ENCODE data around the gene FERMT3. TPM values are rescaled to one million over a fixed set of nuclear protein-coding genes. Genes with fewer than 3 reads are reported as not detected.

The FERMT3 gene
- polyA plus RNA-seq, 1 of the 3 experiments (the other 2 are of a cell fraction), result 1.4 TPM

DNA sequence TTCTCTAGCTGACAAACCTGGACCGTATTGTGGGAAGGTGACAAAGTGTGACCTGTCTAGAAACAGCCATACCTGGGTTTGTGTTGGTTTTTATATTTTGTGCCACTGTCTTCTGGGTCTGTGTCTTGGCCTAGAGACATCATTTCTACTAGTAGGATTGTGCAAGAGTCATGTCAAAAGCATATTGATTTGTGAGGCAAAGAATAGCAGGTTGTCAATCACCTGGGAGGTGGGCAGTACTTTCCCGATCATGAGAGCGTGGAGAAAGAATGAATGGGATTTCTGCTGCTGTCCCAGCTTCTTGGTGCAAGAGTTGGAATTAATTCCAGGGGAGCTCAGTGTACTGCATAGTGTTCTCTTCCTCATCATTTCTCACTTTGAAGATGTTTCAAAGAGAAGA lies 5.0 kb upstream of the FERMT3 start:
- Histone ChIP-seq H3K27me3 (ENCODE audit: insufficient read depth) (no peaks in the 10 kb centered on the region), H3F3A (replicated peaks; ENCODE audit: insufficient read depth) (peaks cover 30% of the 10 kb centered on the region), H3K79me2 (ENCODE audit: insufficient read depth) (no peaks in the 10 kb centered on the region; the same call in 1 of the 2 replicates), H4K20me1 (ENCODE audit: insufficient read depth) (peaks cover 9% of the 10 kb centered on the region), H3K4me3 (ENCODE audit: low read depth in 2 of 2, low read length in 1 of 2) (no peak overlapping the region), H3K4me2 (no peak overlapping the region), H3K4me1 (ENCODE audit: control insufficient read depth in 1 of 2, insufficient read depth in 2 of 2, low read depth in 1 of 2, low read length in 1 of 2) (peaks cover 4 to 8% of the 10 kb centered on the region in 2 experiments; a peak in 2 of 4 replicates), H3K9me3 (no peaks in the 10 kb centered on the region), H2AFZ (ENCODE audit: low read depth) (no peak overlapping the region), H3K27ac (ENCODE audit: low read depth in 2 of 2, low read length in 1 of 2) (no peak overlapping the region), H3K36me3 (replicated peaks in 1 of 2; ENCODE audit: control insufficient read depth in 1 of 2, insufficient read depth in 2 of 2, low read length in 1 of 2) (peaks cover 59 to 61% of the 10 kb centered on the region in 2 experiments), H3K9ac (no peak overlapping the region), H3K9me2 (no peaks in the 10 kb centered on the region)
- DNase-seq, result no peak
- WGBS (ENCODE audit: low lambda C conversion rate), result 98% methylated on average over 3 of the region's 3 CpGs
- POLR2A ChIA-PET, result interaction anchor here (0.7 to 2.0 kb wide), 2 partner anchors 9 to 16 kb away, joined by 3 to 7 read pairs; partner anchors contain the start of gene STIP1
- CTCF ChIA-PET, result interaction anchor here (1.0 to 1.6 kb wide), 2 partner anchors 100 to 103 kb away, joined by 3 to 4 read pairs; no protein-coding TSS in a partner anchor
- TF ChIP-seq, protein P1, sequence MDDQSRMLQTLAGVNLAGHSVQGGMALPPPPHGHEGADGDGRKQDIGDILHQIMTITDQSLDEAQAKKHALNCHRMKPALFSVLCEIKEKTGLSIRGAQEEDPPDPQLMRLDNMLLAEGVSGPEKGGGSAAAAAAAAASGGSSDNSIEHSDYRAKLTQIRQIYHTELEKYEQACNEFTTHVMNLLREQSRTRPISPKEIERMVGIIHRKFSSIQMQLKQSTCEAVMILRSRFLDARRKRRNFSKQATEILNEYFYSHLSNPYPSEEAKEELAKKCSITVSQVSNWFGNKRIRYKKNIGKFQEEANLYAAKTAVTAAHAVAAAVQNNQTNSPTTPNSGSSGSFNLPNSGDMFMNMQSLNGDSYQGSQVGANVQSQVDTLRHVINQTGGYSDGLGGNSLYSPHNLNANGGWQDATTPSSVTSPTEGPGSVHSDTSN (IDR thresholded peaks at IDR 0.05), result no peak
- TF ChIP-seq EZH2phosphoT487 (IDR thresholded peaks at IDR 0.05; ENCODE audit: borderline replicate concordance, low read depth), result no peak
- TF ChIP-seq MEF2A (IDR thresholded peaks at IDR 0.05; ENCODE audit: borderline replicate concordance, low read depth), result no peak
- TF ChIP-seq, protein P2, sequence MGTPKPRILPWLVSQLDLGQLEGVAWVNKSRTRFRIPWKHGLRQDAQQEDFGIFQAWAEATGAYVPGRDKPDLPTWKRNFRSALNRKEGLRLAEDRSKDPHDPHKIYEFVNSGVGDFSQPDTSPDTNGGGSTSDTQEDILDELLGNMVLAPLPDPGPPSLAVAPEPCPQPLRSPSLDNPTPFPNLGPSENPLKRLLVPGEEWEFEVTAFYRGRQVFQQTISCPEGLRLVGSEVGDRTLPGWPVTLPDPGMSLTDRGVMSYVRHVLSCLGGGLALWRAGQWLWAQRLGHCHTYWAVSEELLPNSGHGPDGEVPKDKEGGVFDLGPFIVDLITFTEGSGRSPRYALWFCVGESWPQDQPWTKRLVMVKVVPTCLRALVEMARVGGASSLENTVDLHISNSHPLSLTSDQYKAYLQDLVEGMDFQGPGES (IDR thresholded peaks at IDR 0.05; ENCODE audit: low read depth, low read length), result no peak
- TF ChIP-seq, protein P3, sequence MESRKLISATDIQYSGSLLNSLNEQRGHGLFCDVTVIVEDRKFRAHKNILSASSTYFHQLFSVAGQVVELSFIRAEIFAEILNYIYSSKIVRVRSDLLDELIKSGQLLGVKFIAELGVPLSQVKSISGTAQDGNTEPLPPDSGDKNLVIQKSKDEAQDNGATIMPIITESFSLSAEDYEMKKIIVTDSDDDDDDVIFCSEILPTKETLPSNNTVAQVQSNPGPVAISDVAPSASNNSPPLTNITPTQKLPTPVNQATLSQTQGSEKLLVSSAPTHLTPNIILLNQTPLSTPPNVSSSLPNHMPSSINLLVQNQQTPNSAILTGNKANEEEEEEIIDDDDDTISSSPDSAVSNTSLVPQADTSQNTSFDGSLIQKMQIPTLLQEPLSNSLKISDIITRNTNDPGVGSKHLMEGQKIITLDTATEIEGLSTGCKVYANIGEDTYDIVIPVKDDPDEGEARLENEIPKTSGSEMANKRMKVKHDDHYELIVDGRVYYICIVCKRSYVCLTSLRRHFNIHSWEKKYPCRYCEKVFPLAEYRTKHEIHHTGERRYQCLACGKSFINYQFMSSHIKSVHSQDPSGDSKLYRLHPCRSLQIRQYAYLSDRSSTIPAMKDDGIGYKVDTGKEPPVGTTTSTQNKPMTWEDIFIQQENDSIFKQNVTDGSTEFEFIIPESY (IDR thresholded peaks at IDR 0.05; ENCODE audit: borderline replicate concordance, low read depth), result no peak
- no peak for TF ChIP-seq EP300 (IDR thresholded peaks at IDR 0.05; ENCODE audit: borderline replicate concordance in 1 of 2, low read depth in 1 of 2, low read length in 1 of 2)

DNA sequence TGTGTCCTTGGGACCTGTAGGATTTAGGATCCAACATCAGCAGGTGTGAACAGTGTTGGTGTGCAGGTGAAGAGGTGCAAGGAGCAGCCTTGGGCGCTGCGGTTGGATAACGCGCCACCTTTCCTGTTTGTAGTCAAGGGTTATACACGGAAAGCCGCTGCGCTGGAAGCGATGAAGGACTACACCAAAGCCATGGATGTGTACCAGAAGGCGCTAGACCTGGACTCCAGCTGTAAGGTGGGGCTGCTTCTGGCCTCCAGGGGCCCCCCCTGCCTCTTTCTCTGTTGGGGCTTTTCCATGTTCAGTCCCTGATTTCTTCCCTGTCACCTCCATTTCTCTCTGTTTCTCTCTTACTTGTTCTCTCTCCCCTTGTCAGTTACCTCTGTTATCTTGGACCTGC lies 3.5 kb upstream of the FERMT3 start:
- H3K4me2 ChIP-seq, result no peak overlapping the region
- peaks cover 9% of the 10 kb centered on the region for H4K20me1 ChIP-seq (ENCODE audit: insufficient read depth)
- no peaks in the 10 kb centered on the region for H3K9me3 ChIP-seq
- ChIA-PET CTCF (interaction anchor here (2.7 to 5.1 kb wide), 2 partner anchors 48 to 100 kb away, joined by 25 to 52 read pairs; partner anchors contain the start of genes CATSPERZ and PLCB3), POLR2A (interaction anchor here (0.6 to 1.6 kb wide), 2 partner anchors 18 to 22 kb away, joined by 3 read pairs; no protein-coding TSS in a partner anchor)
- H3K36me3 ChIP-seq (replicated peaks in 1 of 2; ENCODE audit: control insufficient read depth in 1 of 2, insufficient read depth in 2 of 2, low read length in 1 of 2), result peaks cover 47 to 48% of the 10 kb centered on the region in 2 experiments
- H3K9ac ChIP-seq, result no peak overlapping the region
- H3K4me1 ChIP-seq (ENCODE audit: control insufficient read depth in 1 of 2, insufficient read depth in 2 of 2, low read depth in 1 of 2, low read length in 1 of 2), result peaks cover 4 to 22% of the 10 kb centered on the region in 2 experiments; a peak in 3 of 4 replicates
- H2AFZ ChIP-seq (ENCODE audit: low read depth), result no peak overlapping the region
- H3K79me2 ChIP-seq (ENCODE audit: insufficient read depth), result no peaks in the 10 kb centered on the region; the same call in 1 of the 2 replicates
- WGBS (ENCODE audit: low lambda C conversion rate), result 96% methylated on average over 8 of the region's 9 CpGs
- peaks cover 30% of the 10 kb centered on the region for H3F3A ChIP-seq (replicated peaks; ENCODE audit: insufficient read depth)
- H3K27me3 ChIP-seq (ENCODE audit: insufficient read depth), result no peaks in the 10 kb centered on the region
- H3K9me2 ChIP-seq, result no peaks in the 10 kb centered on the region
- no peak overlapping the region for H3K27ac ChIP-seq (ENCODE audit: low read depth in 2 of 2, low read length in 1 of 2)
- no peak for DNase-seq
- H3K4me3 ChIP-seq (ENCODE audit: low read depth in 2 of 2, low read length in 1 of 2), result no peak overlapping the region
- no peak for TF ChIP-seq RCOR1 (IDR thresholded peaks at IDR 0.05; ENCODE audit: low read length)
- TF ChIP-seq, protein P2 (IDR thresholded peaks at IDR 0.05; ENCODE audit: low read depth, low read length), result no peak
- TF ChIP-seq, protein P4, sequence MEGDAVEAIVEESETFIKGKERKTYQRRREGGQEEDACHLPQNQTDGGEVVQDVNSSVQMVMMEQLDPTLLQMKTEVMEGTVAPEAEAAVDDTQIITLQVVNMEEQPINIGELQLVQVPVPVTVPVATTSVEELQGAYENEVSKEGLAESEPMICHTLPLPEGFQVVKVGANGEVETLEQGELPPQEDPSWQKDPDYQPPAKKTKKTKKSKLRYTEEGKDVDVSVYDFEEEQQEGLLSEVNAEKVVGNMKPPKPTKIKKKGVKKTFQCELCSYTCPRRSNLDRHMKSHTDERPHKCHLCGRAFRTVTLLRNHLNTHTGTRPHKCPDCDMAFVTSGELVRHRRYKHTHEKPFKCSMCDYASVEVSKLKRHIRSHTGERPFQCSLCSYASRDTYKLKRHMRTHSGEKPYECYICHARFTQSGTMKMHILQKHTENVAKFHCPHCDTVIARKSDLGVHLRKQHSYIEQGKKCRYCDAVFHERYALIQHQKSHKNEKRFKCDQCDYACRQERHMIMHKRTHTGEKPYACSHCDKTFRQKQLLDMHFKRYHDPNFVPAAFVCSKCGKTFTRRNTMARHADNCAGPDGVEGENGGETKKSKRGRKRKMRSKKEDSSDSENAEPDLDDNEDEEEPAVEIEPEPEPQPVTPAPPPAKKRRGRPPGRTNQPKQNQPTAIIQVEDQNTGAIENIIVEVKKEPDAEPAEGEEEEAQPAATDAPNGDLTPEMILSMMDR (IDR thresholded peaks at IDR 0.05), result no peak
- TF ChIP-seq EP300 (IDR thresholded peaks at IDR 0.05; ENCODE audit: borderline replicate concordance in 1 of 2, low read depth in 1 of 2, low read length in 1 of 2), result no peak
- TF ChIP-seq FOXM1 (IDR thresholded peaks at IDR 0.05; ENCODE audit: low read depth), result no peak
- TF ChIP-seq TEAD4 (IDR thresholded peaks at IDR 0.05; ENCODE audit: borderline replicate concordance, insufficient read depth), result no peak
- no peak for TF ChIP-seq MXI1 (IDR thresholded peaks at IDR 0.05; ENCODE audit: low read depth, low read length)
- no peak for TF ChIP-seq FOXJ3 (CRISPR knock-in tag; IDR thresholded peaks at IDR 0.05)
- TF ChIP-seq FOSL2 (IDR thresholded peaks at IDR 0.05; ENCODE audit: borderline replicate concordance, low read depth), result no peak
- no peak for TF ChIP-seq EZH2phosphoT487 (IDR thresholded peaks at IDR 0.05; ENCODE audit: borderline replicate concordance, low read depth)
- TF ChIP-seq, protein P5, sequence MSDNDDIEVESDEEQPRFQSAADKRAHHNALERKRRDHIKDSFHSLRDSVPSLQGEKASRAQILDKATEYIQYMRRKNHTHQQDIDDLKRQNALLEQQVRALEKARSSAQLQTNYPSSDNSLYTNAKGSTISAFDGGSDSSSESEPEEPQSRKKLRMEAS (IDR thresholded peaks at IDR 0.05; ENCODE audit: low read depth), result no peak

All from SK-N-SH (cell line).